Thyroid gland (tissue), 4 donors: ENCODE data around the gene CNTNAP5. TPM values are rescaled to one million over a fixed set of nuclear protein-coding genes. Genes with fewer than 3 reads are reported as not detected.
"Not testable (repeated sequence)": the region's sequence is repeated elsewhere in the genome, so short reads cannot be mapped to it uniquely, and the experiment has no call there.

ENCODE experiments used
- DNase-seq, 2 donors: peaks; one replicate each; pipeline ENCODE4 v3.0.0-alpha.2; 2019
- H3K27ac ChIP-seq, 3 donors: fragments of 200-600 bp; sonication (generic); 1 replicate in 2 of 3; 2 replicates in 1 of 3; pipeline ENCODE4 v1.5.1; 2016 to 2019; ENCODE audit warnings: mild to moderate bottlenecking in 1 of 3, moderate library complexity in 1 of 3
- H3K27me3 ChIP-seq: fragments of 200-600 bp; sonication (generic); one replicate; pipeline ENCODE4 v1.5.1; 2019
- H3K36me3 ChIP-seq, 2 donors: fragments of 200-600 bp; sonication (generic); one replicate each; pipeline ENCODE4 v1.5.1; 2016 to 2019
- H3K4me1 ChIP-seq, 2 donors: fragments of 200-600 bp; sonication (generic); one replicate each; pipeline ENCODE4 v1.5.1; 2017 to 2019
- H3K4me3 ChIP-seq, 3 donors: fragments of 200-600 bp; sonication (generic); replicated peaks in 1 of 3; 1 replicate in 2 of 3; 2 replicates in 1 of 3; pipeline ENCODE4 v1.5.1; 2016; ENCODE audit warnings: mild to moderate bottlenecking in 1 of 3
- H3K9me3 ChIP-seq: fragments of 200-600 bp; sonication (generic); one replicate; pipeline ENCODE4 v1.5.1; 2017
- POLR2A ChIP-seq, 2 donors: fragments of 450-650 bp; IDR thresholded peaks; one replicate each; pipeline ENCODE4 v1.6.1; 2017; ENCODE audit warnings: antibody characterized with exemption in 2 of 2, mild to moderate bottlenecking in 2 of 2, moderate library complexity in 1 of 2
- WGBS, 2 donors: methylation state at CpG; one replicate each; pipeline ENCODE4 v1.1.5; 2017; 5-methylcytosine and 5-hydroxymethylcytosine counted together
- intact Hi-C: fragments of 100-400 bp; cut with DNase I; formaldehyde crosslinking; loops from one replicate; pipeline ENCODE4 v1.15.1; 2023
- total RNA-seq, 4 donors: library from RNA; depleted of rRNA; stranded (reverse); fragments of >200 nt; gene quantifications; one replicate each; pipeline ENCODE4 v1.2.3, GENCODE V29; 2016
- TF ChIP-seq, protein P1 (sequence below), 6 experiments: fragments of 200-600 bp in 3 of 6; fragments of 450-650 bp in 3 of 6; sonication (generic) in 3 of 6; IDR thresholded peaks; one replicate each; pipeline ENCODE4 v1.5.1; 2016 to 2019; ENCODE audit warnings: antibody characterized with exemption in 6 of 6, mild to moderate bottlenecking in 2 of 6, inconsistent platforms in 1 of 6, moderate library complexity in 1 of 6

CNTNAP5 gene
- total RNA-seq, 4 donors from 2014 or later, result not detected

DNA sequence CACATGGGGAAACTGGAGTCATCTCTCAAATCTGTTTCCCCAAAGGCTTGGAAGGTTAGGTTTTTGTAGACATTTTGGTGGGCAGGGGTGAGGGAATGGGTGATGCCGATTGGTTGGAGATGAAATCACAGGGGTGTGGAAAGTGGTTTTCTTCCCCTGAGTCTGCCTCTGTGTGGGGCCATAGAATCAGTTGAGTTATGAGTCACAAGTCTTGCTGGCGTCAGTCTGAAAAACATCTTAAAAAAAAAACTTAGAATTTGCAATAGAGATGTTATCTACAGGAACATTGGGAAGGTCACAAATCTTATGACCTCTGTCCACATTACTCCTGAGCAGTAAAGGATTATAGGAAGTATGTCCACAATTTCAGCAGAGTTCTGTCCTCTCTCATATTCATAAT lies 314.6 kb downstream of the CNTNAP5 start:
- Histone ChIP-seq H3K9me3 (no peaks in the 10 kb centered on the region), H3K27me3 (no peaks in the 10 kb centered on the region), H3K36me3 (no peaks in the 10 kb centered on the region), H3K4me3 (no peak overlapping the region), H3K27ac (no peak overlapping the region), H3K4me1 (no peaks in the 10 kb centered on the region)
- intact Hi-C loops, result no loop called here
- no peak for DNase-seq
- TF ChIP-seq POLR2A (IDR thresholded peaks at IDR 0.05), result no peak
- TF ChIP-seq, protein P1, sequence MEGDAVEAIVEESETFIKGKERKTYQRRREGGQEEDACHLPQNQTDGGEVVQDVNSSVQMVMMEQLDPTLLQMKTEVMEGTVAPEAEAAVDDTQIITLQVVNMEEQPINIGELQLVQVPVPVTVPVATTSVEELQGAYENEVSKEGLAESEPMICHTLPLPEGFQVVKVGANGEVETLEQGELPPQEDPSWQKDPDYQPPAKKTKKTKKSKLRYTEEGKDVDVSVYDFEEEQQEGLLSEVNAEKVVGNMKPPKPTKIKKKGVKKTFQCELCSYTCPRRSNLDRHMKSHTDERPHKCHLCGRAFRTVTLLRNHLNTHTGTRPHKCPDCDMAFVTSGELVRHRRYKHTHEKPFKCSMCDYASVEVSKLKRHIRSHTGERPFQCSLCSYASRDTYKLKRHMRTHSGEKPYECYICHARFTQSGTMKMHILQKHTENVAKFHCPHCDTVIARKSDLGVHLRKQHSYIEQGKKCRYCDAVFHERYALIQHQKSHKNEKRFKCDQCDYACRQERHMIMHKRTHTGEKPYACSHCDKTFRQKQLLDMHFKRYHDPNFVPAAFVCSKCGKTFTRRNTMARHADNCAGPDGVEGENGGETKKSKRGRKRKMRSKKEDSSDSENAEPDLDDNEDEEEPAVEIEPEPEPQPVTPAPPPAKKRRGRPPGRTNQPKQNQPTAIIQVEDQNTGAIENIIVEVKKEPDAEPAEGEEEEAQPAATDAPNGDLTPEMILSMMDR (IDR thresholded peaks at IDR 0.05), result no peak
- WGBS, 2 donors, result 84 to 85% methylated on average over 2 of the region's 2 CpGs

DNA sequence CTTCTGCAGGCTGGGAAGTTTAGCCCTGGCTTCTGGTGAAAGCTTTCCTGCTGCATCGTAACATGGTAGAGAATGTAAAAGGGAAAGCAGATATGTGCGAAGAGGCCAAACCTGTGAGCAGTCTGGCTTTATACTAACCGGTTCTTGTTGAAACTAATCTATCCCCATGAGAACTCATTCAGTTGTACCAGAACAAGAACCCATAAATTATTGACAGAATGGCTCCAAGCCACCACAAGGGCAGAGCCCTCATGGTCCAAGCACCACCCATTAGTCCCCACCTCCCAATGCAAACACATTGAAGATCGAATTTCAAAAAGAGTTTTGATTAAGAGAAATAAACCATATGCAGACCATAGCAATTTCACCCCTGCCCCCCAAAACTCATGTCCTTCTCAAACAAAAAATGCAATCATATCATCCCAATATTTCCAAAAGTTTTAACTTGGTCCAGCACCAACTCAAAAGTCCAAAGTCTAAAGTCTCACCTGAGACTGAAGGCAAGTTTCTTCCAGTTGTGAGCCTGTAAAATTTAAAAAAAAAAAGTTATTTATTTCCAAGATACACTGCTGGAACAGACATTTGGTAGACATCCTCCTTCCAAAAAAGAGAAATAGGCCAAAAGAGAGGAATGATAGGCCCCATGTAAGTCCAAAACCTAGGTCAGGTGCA lies 318.9 kb downstream of the CNTNAP5 start:
- Histone ChIP-seq H3K27ac (no peak overlapping the region), H3K4me3 (no peak overlapping the region), H3K27me3 (no peaks in the 10 kb centered on the region), H3K36me3 (no peaks in the 10 kb centered on the region), H3K4me1 (no peaks in the 10 kb centered on the region), H3K9me3 (no peaks in the 10 kb centered on the region)
- intact Hi-C loops, result no loop called here
- DNase-seq, result no peak
- 85 to 88% methylated on average over 4 of the region's 4 CpGs for WGBS, 2 donors
- TF ChIP-seq, protein P1 (IDR thresholded peaks at IDR 0.05), result no peak
- TF ChIP-seq POLR2A (IDR thresholded peaks at IDR 0.05), result no peak

DNA sequence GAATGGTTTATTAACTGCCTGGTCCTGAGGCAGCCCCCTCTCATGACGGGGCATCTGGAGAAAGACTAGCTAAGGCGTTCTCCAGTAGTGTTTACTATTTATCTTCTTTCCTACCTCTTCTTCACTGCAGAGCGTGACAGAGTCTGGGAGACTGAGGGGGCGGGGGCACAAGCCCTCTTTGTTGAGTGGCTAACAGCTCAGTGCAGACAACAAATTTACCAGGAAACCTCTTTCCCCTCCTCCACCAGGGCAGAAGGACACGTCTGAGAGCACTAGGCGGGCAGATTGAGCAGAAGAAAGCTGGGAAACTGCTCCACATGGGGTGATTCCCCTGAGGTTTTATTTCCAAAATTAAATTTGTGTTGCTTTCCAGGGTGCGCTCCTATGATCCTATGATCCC lies 322.1 kb downstream of the CNTNAP5 start:
- H3K27me3 ChIP-seq, result no peaks in the 10 kb centered on the region
- H3K4me1 ChIP-seq, result no peaks in the 10 kb centered on the region
- WGBS, 2 donors, result 46 to 49% methylated on average over 7 of the region's 7 CpGs
- no peaks in the 10 kb centered on the region for H3K36me3 ChIP-seq
- TF ChIP-seq, protein P1 (IDR thresholded peaks at IDR 0.05), result no peak
- no peak for TF ChIP-seq POLR2A (IDR thresholded peaks at IDR 0.05)
- H3K9me3 ChIP-seq, result no peaks in the 10 kb centered on the region
- DNase-seq, result no peak
- no peak overlapping the region for H3K4me3 ChIP-seq
- intact Hi-C loops, result no loop called here
- no peak overlapping the region for H3K27ac ChIP-seq

DNA sequence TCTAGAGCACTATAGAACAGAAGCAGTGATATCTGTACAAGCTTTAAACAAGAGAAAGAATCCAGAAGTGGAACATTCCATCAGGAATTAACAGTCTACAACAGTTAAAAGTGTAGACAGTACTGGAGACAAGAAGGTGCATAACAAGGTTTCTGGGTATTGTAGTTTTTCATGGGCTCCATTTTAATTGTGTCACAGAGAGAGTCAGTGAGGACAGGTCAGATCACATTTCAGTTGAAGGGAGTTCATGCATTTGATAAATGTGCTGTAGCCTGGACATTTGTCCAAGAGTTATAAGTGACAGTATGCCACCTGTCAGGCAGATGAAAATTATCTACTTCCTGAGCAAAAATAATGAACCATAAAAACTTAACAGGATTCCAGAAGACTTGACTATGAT lies 328.6 kb downstream of the CNTNAP5 start:
- no peaks in the 10 kb centered on the region for H3K4me1 ChIP-seq
- H3K36me3 ChIP-seq, result no peaks in the 10 kb centered on the region
- H3K9me3 ChIP-seq, result no peaks in the 10 kb centered on the region
- intact Hi-C loops, result no loop called here
- no peaks in the 10 kb centered on the region for H3K27me3 ChIP-seq
- DNase-seq, result no peak
- no peak for TF ChIP-seq POLR2A (IDR thresholded peaks at IDR 0.05)
- TF ChIP-seq, protein P1 (IDR thresholded peaks at IDR 0.05), result no peak
- H3K27ac ChIP-seq, result no peak overlapping the region
- H3K4me3 ChIP-seq, result no peak overlapping the region

DNA sequence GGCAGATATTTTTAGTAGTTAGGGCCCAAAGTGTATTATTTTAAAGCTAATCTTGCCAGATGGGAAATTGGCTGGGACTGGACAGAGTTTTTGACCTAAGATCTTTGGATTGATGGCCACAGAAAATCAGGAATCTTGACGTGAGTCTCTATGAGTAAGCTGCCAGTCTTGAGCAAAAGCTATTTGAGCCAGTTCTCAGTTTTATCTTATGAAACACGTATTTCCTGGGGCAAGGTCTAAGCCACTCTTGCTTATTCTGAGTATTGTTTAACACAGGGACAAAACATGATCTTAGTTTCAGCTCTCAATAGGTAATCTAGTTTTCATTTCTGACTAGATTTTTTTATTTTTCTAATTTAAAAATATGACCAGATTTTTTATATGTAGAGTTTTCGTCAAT lies 329.4 kb downstream of the CNTNAP5 start:
- no peaks in the 10 kb centered on the region for H3K4me1 ChIP-seq
- H3K36me3 ChIP-seq, result no peaks in the 10 kb centered on the region
- H3K9me3 ChIP-seq, result no peaks in the 10 kb centered on the region
- intact Hi-C loops, result no loop called here
- no peak overlapping the region for H3K27ac ChIP-seq
- no peak overlapping the region for H3K4me3 ChIP-seq
- 66 to 76% methylated on average over 3 of the region's 3 CpGs for WGBS, 2 donors
- no peak for DNase-seq
- no peaks in the 10 kb centered on the region for H3K27me3 ChIP-seq
- TF ChIP-seq, protein P1 (IDR thresholded peaks at IDR 0.05), result no peak
- no peak for TF ChIP-seq POLR2A (IDR thresholded peaks at IDR 0.05)

DNA sequence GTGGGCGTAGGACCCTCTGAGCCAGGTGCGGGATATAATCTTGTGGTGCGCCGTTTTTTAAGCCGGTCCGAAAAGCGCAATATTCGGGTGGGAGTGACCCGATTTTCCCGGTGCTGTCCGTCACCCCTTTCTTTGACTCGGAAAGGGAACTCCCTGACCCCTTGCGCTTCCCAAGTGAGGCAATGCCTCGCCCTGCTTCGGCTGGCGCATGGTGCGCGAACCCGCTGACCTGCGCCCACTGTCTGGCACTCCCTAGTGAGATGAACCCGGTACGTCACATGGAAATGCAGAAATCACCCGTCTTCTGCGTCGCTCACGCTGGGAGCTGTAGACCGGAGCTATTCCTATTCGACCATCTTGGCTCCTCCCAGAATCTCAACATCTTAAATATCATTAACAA lies 336.9 kb downstream of the CNTNAP5 start:
- H3K4me1 ChIP-seq, H3K27ac ChIP-seq, H3K9me3 ChIP-seq, DNase-seq, H3K27me3 ChIP-seq, H3K4me3 ChIP-seq, H3K36me3 ChIP-seq, intact Hi-C loops: not testable (repeated sequence)
- 95 to 96% methylated on average over 25 to 28 of the region's 28 CpGs for WGBS, 2 donors
